HL-60 (cell line): Measurements from ENCODE around the gene ABCA2.

Experiments used
- GABPA ChIP-seq: IDR thresholded peaks from 2 replicates; pipeline ENCODE4 v1.6.1; 2012; ENCODE audit warnings: low read depth
- POLR2AphosphoS5 ChIP-seq: IDR thresholded peaks from 2 replicates; pipeline ENCODE4 v1.6.1; 2012; ENCODE audit warnings: low read depth
- REST ChIP-seq: IDR thresholded peaks from 2 replicates; pipeline ENCODE4 v1.6.1; 2012; ENCODE audit warnings: low read depth; ENCODE audit not compliant: insufficient replicate concordance
- SPI1 ChIP-seq: IDR thresholded peaks from 2 replicates; pipeline ENCODE4 v1.6.1; 2012; ENCODE audit warnings: low read depth, mild to moderate bottlenecking, borderline replicate concordance
- TF ChIP-seq, protein P1 (sequence below): IDR thresholded peaks from one replicate; pipeline ENCODE4 v1.5.1; 2011; ENCODE audit warnings: low read length, control low read depth, inconsistent platforms; ENCODE audit not compliant: insufficient read depth

GRCh38 chr9:136997830-136998234, 30.2 kb downstream of the ABCA2 start:
- TF ChIP-seq, protein P1, sequence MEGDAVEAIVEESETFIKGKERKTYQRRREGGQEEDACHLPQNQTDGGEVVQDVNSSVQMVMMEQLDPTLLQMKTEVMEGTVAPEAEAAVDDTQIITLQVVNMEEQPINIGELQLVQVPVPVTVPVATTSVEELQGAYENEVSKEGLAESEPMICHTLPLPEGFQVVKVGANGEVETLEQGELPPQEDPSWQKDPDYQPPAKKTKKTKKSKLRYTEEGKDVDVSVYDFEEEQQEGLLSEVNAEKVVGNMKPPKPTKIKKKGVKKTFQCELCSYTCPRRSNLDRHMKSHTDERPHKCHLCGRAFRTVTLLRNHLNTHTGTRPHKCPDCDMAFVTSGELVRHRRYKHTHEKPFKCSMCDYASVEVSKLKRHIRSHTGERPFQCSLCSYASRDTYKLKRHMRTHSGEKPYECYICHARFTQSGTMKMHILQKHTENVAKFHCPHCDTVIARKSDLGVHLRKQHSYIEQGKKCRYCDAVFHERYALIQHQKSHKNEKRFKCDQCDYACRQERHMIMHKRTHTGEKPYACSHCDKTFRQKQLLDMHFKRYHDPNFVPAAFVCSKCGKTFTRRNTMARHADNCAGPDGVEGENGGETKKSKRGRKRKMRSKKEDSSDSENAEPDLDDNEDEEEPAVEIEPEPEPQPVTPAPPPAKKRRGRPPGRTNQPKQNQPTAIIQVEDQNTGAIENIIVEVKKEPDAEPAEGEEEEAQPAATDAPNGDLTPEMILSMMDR = no peak
- TF ChIP-seq POLR2AphosphoS5 (no peak), GABPA (no peak), SPI1 (no peak), REST (no peak)
